HepG2 (cell line): ENCODE results near the gene RIPOR3. TPM values are rescaled to one million over a fixed set of nuclear protein-coding genes. Genes with fewer than 3 reads are reported as not detected.

Source experiments
- AHR ChIP-seq: IDR thresholded peaks from 2 replicates; pipeline ENCODE4 v1.6.1; 2018; ENCODE audit warnings: missing genetic modification reagents, missing compliant biosample characterization
- ARNT ChIP-seq: fragments of 450-650 bp; IDR thresholded peaks from 2 replicates; pipeline ENCODE4 v1.6.1; 2017
- LRRFIP1 ChIP-seq: sonication (generic); formaldehyde crosslinking; conservative IDR thresholded peaks from 2 replicates; pipeline ENCODE4 v1.4.0; 2020; ENCODE audit warnings: missing genetic modification reagents
- MAFG ChIP-seq: sonication (generic); formaldehyde crosslinking; IDR thresholded peaks from 2 replicates; pipeline ENCODE4 v1.5.1; 2020; ENCODE audit warnings: mild to moderate bottlenecking, missing genetic modification reagents
- MAZ ChIP-seq, 2 experiments: sonication (generic) in 1 of 2; formaldehyde crosslinking in 1 of 2; IDR thresholded peaks; 2 replicates each; pipeline versions ENCODE4 v1.5.0 to v1.6.1; 2012 to 2020; ENCODE audit warnings: low read depth in 2 of 2, mild to moderate bottlenecking in 2 of 2, borderline replicate concordance in 1 of 2, improper control_type of control experiment in 1 of 2, low read length in 1 of 2, missing genetic modification reagents in 1 of 2, moderate library complexity in 1 of 2
- PITX1 ChIP-seq: sonication (generic); formaldehyde crosslinking; IDR thresholded peaks from 2 replicates; pipeline ENCODE4 v1.5.1; 2020; ENCODE audit warnings: mild to moderate bottlenecking, missing genetic modification reagents
- PRDM15 ChIP-seq: sonication (generic); formaldehyde crosslinking; IDR thresholded peaks from 2 replicates; pipeline ENCODE4 v1.4.0; 2020; ENCODE audit warnings: missing genetic modification reagents
- PTBP1 ChIP-seq: fragments of 200-400 bp; formaldehyde crosslinking; IDR thresholded peaks from 2 replicates; pipeline ENCODE4 v1.6.1; 2018; ENCODE audit warnings: low read length, low read depth; ENCODE audit not compliant: poor library complexity, severe bottlenecking
- RELA ChIP-seq: sonication (generic); formaldehyde crosslinking; IDR thresholded peaks from 2 replicates; pipeline ENCODE4 v1.4.0; 2020; ENCODE audit warnings: missing genetic modification reagents
- SMAD3 ChIP-seq: sonication (generic); formaldehyde crosslinking; IDR thresholded peaks from 2 replicates; pipeline ENCODE4 v1.4.0; 2020; ENCODE audit warnings: missing genetic modification reagents
- THRA ChIP-seq: sonication (generic); formaldehyde crosslinking; IDR thresholded peaks from 2 replicates; pipeline ENCODE4 v1.4.0; 2020; ENCODE audit warnings: missing genetic modification reagents, borderline replicate concordance
- TRAFD1 ChIP-seq: sonication (generic); formaldehyde crosslinking; IDR thresholded peaks from 2 replicates; pipeline ENCODE4 v1.5.1; 2020; ENCODE audit warnings: missing genetic modification reagents, mild to moderate bottlenecking, borderline replicate concordance
- ZBTB7B ChIP-seq: sonication (generic); formaldehyde crosslinking; IDR thresholded peaks from 2 replicates; pipeline ENCODE4 v1.4.0; 2020; ENCODE audit warnings: missing genetic modification reagents
- ZNF615 ChIP-seq: sonication (generic); formaldehyde crosslinking; IDR thresholded peaks from 2 replicates; pipeline ENCODE4 v1.5.0; 2020; ENCODE audit warnings: mild to moderate bottlenecking, missing genetic modification reagents, borderline replicate concordance
- ZNF7 ChIP-seq: IDR thresholded peaks from 2 replicates; pipeline ENCODE4 v1.6.1; 2016; ENCODE audit warnings: missing biosample characterization, missing genetic modification reagents
- ZZZ3 ChIP-seq: sonication (generic); formaldehyde crosslinking; IDR thresholded peaks from 2 replicates; pipeline ENCODE4 v1.4.0; 2020; ENCODE audit warnings: missing genetic modification reagents, mild to moderate bottlenecking, borderline replicate concordance
- polyA plus RNA-seq, 8 experiments: library from polyadenylated mRNA; depleted of rRNA in 3 of 8; stranded (reverse) in 7 of 8; unstranded in 1 of 8; fragments of >200 nt; fragmentation: Illumina TruSeq in 4 of 8; extraction: Trizol in 4 of 8; gene quantifications; 2 replicates each; pipeline versions ENCODE4 v1.2.1 to v1.2.3, GENCODE V29; 2011 to 2016; ENCODE audit warnings: low read depth in 4 of 8, missing spikeins in 1 of 8, mixed read lengths in 1 of 8; ENCODE audit not compliant: insufficient read depth in 1 of 8
- total RNA-seq, 5 experiments: library from RNA; depleted of rRNA; stranded (reverse); fragments of >200 nt; fragmentation: Illumina TruSeq; extraction: Trizol; gene quantifications; 2 replicates each; pipeline ENCODE4 v1.2.3, GENCODE V29; 2016; ENCODE audit warnings: low read depth in 1 of 5

The RIPOR3 gene
- total and polyA plus RNA-seq, 2 of the 13 experiments (the other 11 are each of a cell fraction or from before 2014, with no cell fraction given), result 0.18 TPM; not detected in 1

GRCh38 chr20:50675671-50676376 lies 15.5 kb downstream of the RIPOR3 start (continued):
- no peak for TF ChIP-seq SMAD3 (CRISPR knock-in tag)
- no peak for TF ChIP-seq ZZZ3 (CRISPR knock-in tag)
- peak; percentile 96; the same call in 1 of the 2 replicates for TF ChIP-seq THRA (CRISPR knock-in tag)
- peak; percentile 82; the same call in 1 of the 2 replicates for TF ChIP-seq ZBTB7B
- peak; percentile 84 for TF ChIP-seq TRAFD1 (CRISPR knock-in tag)
- no peak for TF ChIP-seq MAFG (CRISPR knock-in tag)
- TF ChIP-seq AHR, result no peak
- TF ChIP-seq PRDM15, result no peak
- no peak for TF ChIP-seq ZNF7 (CRISPR knock-in tag)
- TF ChIP-seq PTBP1, result no peak
- no peak for TF ChIP-seq ZNF615 (CRISPR knock-in tag)
- no peak for TF ChIP-seq LRRFIP1
- no peak for TF ChIP-seq MAZ (IDR thresholded peaks at IDR 0.05; ENCODE audit: borderline replicate concordance, low read depth, low read length)
- no peak for TF ChIP-seq MAZ (CRISPR knock-in tag; IDR thresholded peaks at IDR 0.05; ENCODE audit: low read depth)
- TF ChIP-seq ARNT, result no peak
- TF ChIP-seq RELA (CRISPR knock-in tag), result no peak
- TF ChIP-seq PITX1 (CRISPR knock-in tag), result peak; percentile 85
